GM19099 (cell line): ENCODE measurements around the gene RMP24.

Experiments
- POLR2A ChIP-seq: IDR thresholded peaks from 3 replicates; pipeline ENCODE4 v1.6.1; 2011; ENCODE audit warnings: low read depth; ENCODE audit not compliant: insufficient read length; ENCODE audit errors: extremely low read depth

The RMP24 gene

DNA sequence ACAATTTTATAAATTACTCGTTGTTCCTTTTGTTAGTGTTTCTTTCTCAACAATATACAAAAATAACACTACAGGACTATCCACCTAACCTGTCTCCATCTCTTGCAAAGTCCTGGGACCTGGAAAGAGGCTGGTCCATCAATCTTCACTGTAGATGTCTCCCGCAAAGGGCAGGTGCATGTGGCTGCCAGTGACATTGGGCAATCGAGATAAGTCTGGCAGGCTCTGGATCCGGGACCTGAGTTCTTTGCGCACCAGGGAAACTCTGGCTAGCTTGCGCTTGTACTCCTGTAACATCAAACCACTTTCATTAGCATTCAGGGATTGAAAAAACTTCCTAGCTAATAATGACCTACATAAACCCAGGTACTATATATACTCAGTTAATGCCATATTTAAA, 20.5 kb downstream of the RMP24 start:
- no peak for TF ChIP-seq POLR2A

GRCh38 chr18:35998967-35999366, 26.5 kb downstream of the RMP24 start:
- TF ChIP-seq POLR2A, result no peak

- no peak for TF ChIP-seq POLR2A
Measured at GRCh38 chr18:35999925-36000324, 27.4 kb downstream of the RMP24 start.

- TF ChIP-seq POLR2A, result no peak
Measured at GRCh38 chr18:36006997-36007396, 34.5 kb downstream of the RMP24 start.

GRCh38 chr18:36009214-36009613, 36.7 kb downstream of the RMP24 start:
- TF ChIP-seq POLR2A, result no peak

DNA sequence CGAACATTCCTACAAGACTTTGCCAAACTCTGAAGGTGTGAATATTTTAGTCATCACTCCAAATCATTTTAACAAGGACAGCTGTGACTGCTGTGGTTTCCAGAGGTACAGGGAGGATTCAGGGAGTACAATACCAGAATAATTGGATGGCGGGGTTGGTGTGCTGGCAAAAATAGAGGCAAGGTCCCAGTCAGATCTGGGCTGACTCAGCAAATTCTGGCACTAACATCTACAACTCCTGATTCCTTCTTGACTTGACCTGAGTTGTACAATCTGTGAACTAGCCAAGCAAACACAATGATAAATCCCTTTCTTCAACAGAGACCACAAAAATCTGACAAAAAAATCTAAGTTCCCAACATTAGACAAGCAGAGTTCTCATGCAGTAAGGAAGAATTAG, 40.4 kb downstream of the RMP24 start:
- TF ChIP-seq POLR2A, result no peak

DNA sequence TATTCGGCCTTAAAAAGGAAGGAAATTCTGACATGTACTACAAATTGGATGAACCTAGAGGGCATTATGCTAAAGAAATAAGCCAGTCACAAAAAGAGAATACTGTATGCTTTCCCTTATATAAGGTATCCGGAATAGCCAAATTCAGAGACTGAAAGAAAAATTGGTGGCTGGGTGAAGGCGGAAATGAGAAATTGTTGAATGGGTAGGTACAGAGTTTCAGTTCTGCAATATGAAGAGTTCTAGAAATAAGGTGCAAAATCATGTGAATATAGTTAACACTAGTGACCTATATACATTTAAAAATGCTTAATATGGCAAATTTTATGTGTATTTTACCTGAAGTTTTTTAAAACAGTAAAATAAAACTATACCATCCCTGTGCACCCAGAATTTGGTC, 43.1 kb downstream of the RMP24 start:
- TF ChIP-seq POLR2A, result no peak

DNA sequence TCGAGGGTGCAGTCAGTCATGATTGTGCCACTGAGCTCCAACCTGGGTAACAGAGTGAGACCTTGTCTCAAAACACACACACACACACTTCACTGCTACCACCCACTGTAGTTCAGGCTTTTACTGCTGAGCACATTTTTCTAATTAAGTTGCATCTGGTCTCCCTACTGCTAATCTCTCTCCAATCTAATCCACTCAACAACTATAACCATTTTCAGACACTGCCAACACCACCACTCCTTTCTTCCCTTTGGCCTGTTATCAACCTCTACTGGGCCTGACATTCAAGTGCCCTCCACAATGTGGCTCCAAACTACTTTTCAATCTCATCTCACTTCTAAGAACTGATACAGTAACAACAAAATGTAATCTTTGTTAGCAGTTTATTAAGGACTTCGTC, 44.8 kb downstream of the RMP24 start:
- no peak for TF ChIP-seq POLR2A

GRCh38 chr18:36020174-36020711, 47.8 kb downstream of the RMP24 start:
- TF ChIP-seq POLR2A, result no peak

- no peak for TF ChIP-seq POLR2A
Measured at GRCh38 chr18:36023336-36023735, 50.9 kb downstream of the RMP24 start.

GRCh38 chr18:36025025-36025424, 52.5 kb downstream of the RMP24 start:
- TF ChIP-seq POLR2A, result no peak

DNA sequence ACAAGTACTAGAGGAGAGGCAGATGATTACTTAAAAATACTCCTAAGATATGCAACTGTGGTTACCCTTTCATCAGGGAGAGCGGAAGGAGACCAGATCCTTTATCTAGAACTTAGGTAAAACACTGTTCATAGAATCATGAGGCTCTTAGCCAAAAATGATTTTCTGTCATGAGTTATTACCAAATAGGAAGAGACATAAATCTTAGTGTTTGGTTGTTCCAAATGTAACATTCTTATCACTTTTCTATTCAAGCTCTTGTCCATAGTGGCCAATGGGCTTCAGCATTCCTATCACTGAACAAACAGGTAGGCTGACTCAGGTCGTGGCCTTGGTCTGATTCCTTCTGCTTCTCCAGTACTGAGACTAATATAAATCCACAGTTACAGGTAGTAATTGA, 56.4 kb downstream of the RMP24 start:
- no peak for TF ChIP-seq POLR2A
